ENCODE results near the gene FANCC.
"Not testable (repeated sequence)": the region's sequence is repeated elsewhere in the genome, so short reads cannot be mapped to it uniquely, and the experiment has no call there.

FANCC gene

GRCh38 chr9:95229230-95229915 lies 88.1 kb downstream of the FANCC start:
- no peak for DNase-seq (ENCODE audit: low read depth, low spot score)
- in situ Hi-C loops (cut with HindIII; ENCODE audit: low sequenced_read_pairs) = no loop called here
- TF ChIP-seq CTCF (IDR thresholded peaks at IDR 0.05; ENCODE audit: low read depth, low read length) = no peak
- no peak overlapping the region for H3K4me3 ChIP-seq (ENCODE audit: low read depth, low read length)

- H3K4me3 ChIP-seq (ENCODE audit: low read depth, low read length) = no peak overlapping the region
- TF ChIP-seq CTCF (IDR thresholded peaks at IDR 0.05; ENCODE audit: low read depth, low read length) = no peak
- in situ Hi-C loops (cut with HindIII; ENCODE audit: low sequenced_read_pairs) = no loop called here
- no peak for DNase-seq (ENCODE audit: low read depth, low spot score)
Measured at GRCh38 chr9:95226921-95227320, 90.6 kb downstream of the FANCC start.

GRCh38 chr9:95225726-95226106 lies 91.8 kb downstream of the FANCC start:
- no peak overlapping the region for H3K4me3 ChIP-seq (ENCODE audit: low read depth, low read length)
- in situ Hi-C loops (cut with HindIII; ENCODE audit: low sequenced_read_pairs) = no loop called here
- no peak for TF ChIP-seq CTCF (IDR thresholded peaks at IDR 0.05; ENCODE audit: low read depth, low read length)
- no peak for DNase-seq (ENCODE audit: low read depth, low spot score)

GRCh38 chr9:95225076-95225725 lies 92.3 kb downstream of the FANCC start:
- DNase-seq (ENCODE audit: low read depth, low spot score) = no peak
- in situ Hi-C loops (cut with HindIII; ENCODE audit: low sequenced_read_pairs) = no loop called here
- TF ChIP-seq CTCF (IDR thresholded peaks at IDR 0.05; ENCODE audit: low read depth, low read length) = no peak
- no peak overlapping the region for H3K4me3 ChIP-seq (ENCODE audit: low read depth, low read length)

GRCh38 chr9:95224376-95225019 lies 93.0 kb downstream of the FANCC start:
- no peak overlapping the region for H3K4me3 ChIP-seq (ENCODE audit: low read depth, low read length)
- no peak for TF ChIP-seq CTCF (IDR thresholded peaks at IDR 0.05; ENCODE audit: low read depth, low read length)
- in situ Hi-C loops (cut with HindIII; ENCODE audit: low sequenced_read_pairs) = no loop called here
- DNase-seq (ENCODE audit: low read depth, low spot score) = no peak

- in situ Hi-C loops (cut with HindIII; ENCODE audit: low sequenced_read_pairs); DNase-seq (ENCODE audit: low read depth, low spot score); H3K4me3 ChIP-seq (ENCODE audit: low read depth, low read length): not testable (repeated sequence)
Measured at GRCh38 chr9:95220352-95220751, 97.2 kb downstream of the FANCC start.

- TF ChIP-seq CTCF (IDR thresholded peaks at IDR 0.05; ENCODE audit: low read depth, low read length) = no peak
- in situ Hi-C loops (cut with HindIII; ENCODE audit: low sequenced_read_pairs) = no loop called here
- DNase-seq (ENCODE audit: low read depth, low spot score) = no peak
- no peak overlapping the region for H3K4me3 ChIP-seq (ENCODE audit: low read depth, low read length)
Measured at GRCh38 chr9:95218773-95219172, 98.7 kb downstream of the FANCC start.

Data from astrocyte of the spinal cord (primary cell).